ENCODE data around the gene SLC12A9. TPM values are rescaled to one million over a fixed set of nuclear protein-coding genes. Genes with fewer than 3 reads are reported as not detected.
"Not testable (repeated sequence)": the region's sequence is repeated elsewhere in the genome, so short reads cannot be mapped to it uniquely, and the experiment has no call there.

The SLC12A9 gene
- total RNA-seq, 3 donors from 2014 or later, result 13.3 to 18.0 (median 16.7) TPM

DNA sequence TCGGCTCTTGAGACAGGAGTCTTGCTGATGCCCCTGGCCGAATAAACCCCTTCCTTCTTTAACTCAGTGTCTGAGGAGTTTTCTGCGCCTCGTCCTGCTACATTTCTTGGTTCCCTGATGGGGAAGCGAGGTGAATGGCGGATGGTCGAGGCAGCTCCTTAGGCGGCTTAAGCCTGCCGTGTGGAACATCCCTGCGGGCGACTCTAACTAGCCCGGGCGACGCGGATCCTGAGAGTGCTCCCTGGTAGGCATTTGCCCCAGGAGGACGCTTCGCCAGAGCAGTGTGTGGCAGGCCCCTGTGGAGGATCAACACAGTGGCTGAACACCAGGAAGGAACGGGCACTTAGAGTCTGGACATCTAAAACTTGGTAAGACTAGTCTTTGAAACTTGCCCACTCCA, 13.2 kb upstream of the SLC12A9 start:
- no peak overlapping the region for H3K4me3 ChIP-seq
- no peak for TF ChIP-seq POLR2AphosphoS5 (IDR thresholded peaks at IDR 0.05)
- no peak for TF ChIP-seq POLR2A (IDR thresholded peaks at IDR 0.05)
- TF ChIP-seq, protein P1, sequence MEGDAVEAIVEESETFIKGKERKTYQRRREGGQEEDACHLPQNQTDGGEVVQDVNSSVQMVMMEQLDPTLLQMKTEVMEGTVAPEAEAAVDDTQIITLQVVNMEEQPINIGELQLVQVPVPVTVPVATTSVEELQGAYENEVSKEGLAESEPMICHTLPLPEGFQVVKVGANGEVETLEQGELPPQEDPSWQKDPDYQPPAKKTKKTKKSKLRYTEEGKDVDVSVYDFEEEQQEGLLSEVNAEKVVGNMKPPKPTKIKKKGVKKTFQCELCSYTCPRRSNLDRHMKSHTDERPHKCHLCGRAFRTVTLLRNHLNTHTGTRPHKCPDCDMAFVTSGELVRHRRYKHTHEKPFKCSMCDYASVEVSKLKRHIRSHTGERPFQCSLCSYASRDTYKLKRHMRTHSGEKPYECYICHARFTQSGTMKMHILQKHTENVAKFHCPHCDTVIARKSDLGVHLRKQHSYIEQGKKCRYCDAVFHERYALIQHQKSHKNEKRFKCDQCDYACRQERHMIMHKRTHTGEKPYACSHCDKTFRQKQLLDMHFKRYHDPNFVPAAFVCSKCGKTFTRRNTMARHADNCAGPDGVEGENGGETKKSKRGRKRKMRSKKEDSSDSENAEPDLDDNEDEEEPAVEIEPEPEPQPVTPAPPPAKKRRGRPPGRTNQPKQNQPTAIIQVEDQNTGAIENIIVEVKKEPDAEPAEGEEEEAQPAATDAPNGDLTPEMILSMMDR (IDR thresholded peaks at IDR 0.05), result no peak
- intact Hi-C loops (cut with DNase I; ENCODE audit: low total_unique reads), result no loop called here
- H3K27me3 ChIP-seq, result no peaks in the 10 kb centered on the region
- H3K9me3 ChIP-seq, result no peaks in the 10 kb centered on the region
- no peak for DNase-seq (ENCODE audit: low spot score in 2 of 2)
- no peak overlapping the region for H3K27ac ChIP-seq
- H3K36me3 ChIP-seq, result no peaks in the 10 kb centered on the region
- peaks cover 0 to 8% of the 10 kb centered on the region in 2 donors for H3K4me1 ChIP-seq

DNA sequence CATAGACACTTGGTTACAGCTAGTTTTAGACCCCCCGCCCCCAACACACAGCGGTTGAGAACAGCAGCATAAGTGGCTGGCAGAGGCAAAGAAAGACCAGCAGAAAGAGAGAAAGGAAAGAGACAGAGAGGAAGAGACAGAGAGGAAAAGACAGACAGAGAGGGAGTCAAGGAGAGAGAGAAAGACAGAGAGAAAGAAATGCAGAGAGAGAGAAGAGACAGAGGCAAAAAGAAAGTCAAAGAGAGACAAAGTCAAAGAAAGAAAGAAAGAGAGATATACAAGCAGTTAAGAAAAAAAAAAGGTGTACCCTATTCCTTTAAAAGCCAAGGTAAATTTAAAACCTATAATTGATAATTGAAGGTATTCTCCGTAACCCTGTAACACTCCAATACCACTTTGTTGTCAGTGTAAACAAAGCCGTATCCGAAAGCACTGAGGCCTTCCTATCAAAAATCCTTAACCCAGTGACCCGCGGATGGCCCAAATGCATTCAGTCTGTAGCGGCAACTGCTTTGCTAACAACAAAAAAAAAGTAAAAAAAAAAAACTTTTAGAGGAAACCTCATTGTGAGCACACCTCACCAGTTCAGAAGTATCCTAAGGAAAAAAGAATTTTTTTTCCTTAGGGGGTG, 11.9 kb upstream of the SLC12A9 start:
- intact Hi-C loops (cut with DNase I; ENCODE audit: low total_unique reads), result no loop called here
- Histone ChIP-seq H3K27me3 (no peaks in the 10 kb centered on the region), H3K27ac (peak overlapping the region in 1 of 2 donors; percentile 7), H3K4me3 (no peak overlapping the region), H3K9me3 (no peaks in the 10 kb centered on the region), H3K36me3 (no peaks in the 10 kb centered on the region), H3K4me1 (peaks cover 0 to 8% of the 10 kb centered on the region in 2 donors)
- TF ChIP-seq, protein P1 (IDR thresholded peaks at IDR 0.05), result no peak
- TF ChIP-seq POLR2AphosphoS5 (IDR thresholded peaks at IDR 0.05) (no peak), POLR2A (IDR thresholded peaks at IDR 0.05) (no peak)
- DNase-seq (ENCODE audit: low spot score in 2 of 2), result no peak

DNA sequence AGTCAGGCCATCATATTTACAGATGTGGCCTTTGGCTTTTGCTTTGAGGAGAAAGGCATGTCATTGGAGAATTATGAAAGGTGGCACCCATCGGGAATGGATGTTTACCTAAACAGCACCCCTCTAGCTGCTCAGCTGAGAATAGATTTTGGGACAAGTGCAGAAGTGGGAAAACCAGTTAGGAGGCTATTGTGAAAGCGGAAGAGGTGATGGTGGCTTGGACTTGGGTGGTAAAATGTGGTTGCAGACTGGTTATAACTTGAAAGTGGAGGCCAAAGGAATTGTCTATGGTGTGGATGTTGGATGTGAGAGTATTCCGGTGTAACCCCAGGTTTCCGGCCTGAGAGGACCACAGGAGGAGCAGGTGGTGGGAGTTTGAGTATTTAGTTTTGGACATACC, 5.2 kb upstream of the SLC12A9 start:
- H3K36me3 ChIP-seq, result no peaks in the 10 kb centered on the region
- TF ChIP-seq POLR2AphosphoS5 (IDR thresholded peaks at IDR 0.05), result peak in 1 of 3 donors; percentile 58
- TF ChIP-seq POLR2A (IDR thresholded peaks at IDR 0.05), result no peak
- TF ChIP-seq, protein P1 (IDR thresholded peaks at IDR 0.05), result no peak
- no peak for DNase-seq (ENCODE audit: low spot score in 2 of 2)
- no peaks in the 10 kb centered on the region for H3K27me3 ChIP-seq
- H3K4me1 ChIP-seq, result no peaks in the 10 kb centered on the region
- peak overlapping the region in 1 of 2 donors; percentile 34 for H3K27ac ChIP-seq
- H3K9me3 ChIP-seq, result no peaks in the 10 kb centered on the region
- no peak overlapping the region for H3K4me3 ChIP-seq
- intact Hi-C loops (cut with DNase I; ENCODE audit: low total_unique reads), result no loop called here

DNA sequence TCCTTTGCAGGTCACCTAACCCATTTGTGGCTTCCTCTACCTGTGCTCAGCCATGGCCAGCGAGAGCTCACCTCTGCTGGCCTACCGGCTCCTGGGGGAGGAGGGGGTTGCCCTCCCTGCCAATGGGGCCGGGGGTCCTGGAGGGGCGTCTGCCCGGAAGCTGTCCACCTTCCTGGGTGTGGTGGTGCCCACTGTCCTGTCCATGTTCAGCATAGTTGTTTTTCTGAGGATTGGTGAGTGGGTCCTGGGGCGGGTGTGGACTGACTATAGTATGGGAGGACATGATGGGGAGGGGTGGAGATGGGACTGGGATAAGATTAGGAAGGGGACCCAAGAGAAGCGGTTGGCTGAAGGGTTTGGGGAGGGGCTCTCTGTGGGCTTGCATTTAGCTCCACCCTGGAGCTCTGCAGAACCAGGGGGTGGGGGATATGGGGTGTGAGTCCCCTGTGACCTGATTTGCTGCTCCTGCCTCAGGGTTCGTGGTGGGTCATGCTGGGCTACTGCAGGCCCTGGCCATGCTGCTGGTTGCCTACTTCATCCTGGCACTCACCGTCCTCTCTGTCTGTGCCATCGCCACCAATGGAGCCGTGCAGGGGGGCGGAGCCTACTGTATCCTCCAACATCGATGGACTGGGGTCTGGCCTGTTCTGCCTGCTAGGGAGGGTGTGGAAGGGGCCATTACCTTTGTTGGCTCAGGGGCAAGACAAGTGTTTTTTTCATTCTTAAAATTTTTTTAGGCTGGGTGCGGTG, 1.8 kb downstream of the SLC12A9 start:
- no peak for DNase-seq (ENCODE audit: low spot score in 2 of 2)
- Histone ChIP-seq H3K4me3 (no peak overlapping the region), H3K9me3 (no peaks in the 10 kb centered on the region), H3K27me3 (no peaks in the 10 kb centered on the region), H3K4me1 (no peaks in the 10 kb centered on the region), H3K36me3 (no peaks in the 10 kb centered on the region), H3K27ac (no peak overlapping the region)
- intact Hi-C loops (cut with DNase I; ENCODE audit: low total_unique reads), result no loop called here
- TF ChIP-seq, protein P1 (IDR thresholded peaks at IDR 0.05), result no peak

DNA sequence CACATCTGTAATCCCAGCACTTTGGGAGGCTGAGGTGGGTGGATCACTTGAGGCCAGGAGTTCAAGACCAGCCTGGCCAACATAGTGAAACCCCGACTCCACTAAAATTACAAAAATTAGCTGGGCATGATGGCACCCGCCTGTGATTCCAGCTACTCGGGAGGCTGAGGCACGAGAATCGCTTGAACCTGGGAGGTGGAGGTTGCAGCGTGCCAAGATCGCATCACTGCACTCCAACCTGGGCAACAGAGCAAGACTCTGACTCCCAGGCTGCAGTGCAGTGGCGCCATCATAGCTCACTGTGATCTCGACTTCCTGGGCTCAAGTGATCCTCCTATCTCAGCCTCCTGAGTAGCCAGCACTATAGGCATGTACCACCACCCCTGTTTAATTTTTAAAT, 2.4 kb downstream of the SLC12A9 start:
- H3K4me1 ChIP-seq; H3K36me3 ChIP-seq; H3K27me3 ChIP-seq; H3K4me3 ChIP-seq; H3K27ac ChIP-seq; intact Hi-C loops (cut with DNase I; ENCODE audit: low total_unique reads); DNase-seq (ENCODE audit: low spot score in 2 of 2); H3K9me3 ChIP-seq: not testable (repeated sequence)
